ENCODE results near the gene APOO. TPM values are rescaled to one million over a fixed set of nuclear protein-coding genes. Genes with fewer than 3 reads are reported as not detected.

APOO gene
- total and polyA plus RNA-seq, 2 of the 4 experiments (the other 2 are of a cell fraction): 9.0 to 14.2 TPM

DNA sequence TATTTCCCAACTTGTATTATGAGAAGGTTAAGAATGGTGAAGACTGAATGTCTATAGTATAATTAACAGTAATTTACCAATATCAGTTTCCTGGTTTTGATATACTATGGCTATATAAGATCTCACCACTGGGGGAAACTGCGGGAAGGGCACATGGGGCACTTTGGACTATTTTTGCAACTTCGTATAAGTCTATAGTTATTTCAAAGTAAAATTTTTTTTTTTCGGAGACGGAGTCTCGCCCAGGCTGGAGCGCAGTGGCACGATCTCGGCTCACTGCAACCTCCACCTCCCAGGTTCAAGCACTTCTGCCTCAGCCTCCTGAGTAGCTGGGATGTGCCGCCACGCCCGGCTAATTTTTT lies 46.2 kb upstream of the APOO start:
- H3K4me2 ChIP-seq (ENCODE audit: low read depth, low read length): no peak overlapping the region
- no peaks in the 10 kb centered on the region for H3K27me3 ChIP-seq (ENCODE audit: control insufficient read depth, insufficient read depth, low read length)
- no peak overlapping the region for H2BK20ac ChIP-seq (ENCODE audit: low read depth, low read length)
- no peaks in the 10 kb centered on the region for H3K4me1 ChIP-seq (ENCODE audit: control insufficient read depth, insufficient read depth, low read length)
- H3K9me3 ChIP-seq (ENCODE audit: control insufficient read depth, insufficient read depth, low read length): no peaks in the 10 kb centered on the region
- no peak overlapping the region for H2BK5ac ChIP-seq (ENCODE audit: low read depth, low read length, poor library complexity, severe bottlenecking)
- H3K9me1 ChIP-seq (ENCODE audit: insufficient read depth, low read length): no peaks in the 10 kb centered on the region
- no peak overlapping the region for H4K91ac ChIP-seq (ENCODE audit: insufficient read depth, low read depth, low read length)
- no peak overlapping the region for H2AK5ac ChIP-seq (ENCODE audit: low read depth, low read length)
- intact Hi-C loops (cut with micrococcal nuclease): no loop called here
- H4K20me1 ChIP-seq (ENCODE audit: insufficient read depth, low read length): no peaks in the 10 kb centered on the region
- no peak overlapping the region for H3K27ac ChIP-seq (ENCODE audit: insufficient read depth, low read length)
- dilution Hi-C loops (cut with HindIII; ENCODE audit: low sequenced_read_pairs, unreplicated experiment): no loop called here
- no peak overlapping the region for H2BK15ac ChIP-seq (ENCODE audit: low read depth, low read length)
- no peak overlapping the region for H2AFZ ChIP-seq (replicated peaks; ENCODE audit: low read length, poor library complexity)
- no peak overlapping the region for H4K5ac ChIP-seq (ENCODE audit: low read depth, low read length)
- ATAC-seq (ENCODE audit: low read depth): no peak
- H3K23ac ChIP-seq (ENCODE audit: low read depth, low read length): no peak overlapping the region
- no peak overlapping the region for H3K4me3 ChIP-seq (ENCODE audit: insufficient read depth, low read depth, low read length)
- no peak overlapping the region for H3K9ac ChIP-seq (ENCODE audit: low read depth, low read length)
- no peak overlapping the region for H3K56ac ChIP-seq (ENCODE audit: extremely low read depth, insufficient read depth, low read length)
- no TSS peak for BruUV-seq (replicated peaks)
- H4K8ac ChIP-seq (ENCODE audit: low read depth in 2 of 2, low read length in 2 of 2): no peak overlapping the region
- no peak overlapping the region for H3K14ac ChIP-seq (replicated peaks; ENCODE audit: low read depth, low read length)
- in situ Hi-C loops (cut with MboI; ENCODE audit: low sequenced_read_pairs): no loop called here
- no peak for DNase-seq
- POLR2A ChIA-PET (ENCODE audit: unreplicated experiment): interaction anchor here (0.6 kb wide), 1 partner anchor 232 kb away, joined by 5 read pairs; no protein-coding TSS in a partner anchor
- no peak overlapping the region for H3K18ac ChIP-seq (ENCODE audit: low read depth, low read length)
- no peaks in the 10 kb centered on the region for H3K79me1 ChIP-seq (ENCODE audit: low read depth in 1 of 2, low read length in 2 of 2)
- WGBS, 2 experiments (ENCODE audit: extremely low coverage in 2 of 2, insufficient read length in 1 of 2): no CpG with 5 or more reads among the region's 11 CpGs
- CTCF ChIA-PET: no interaction called here
- H3K36me3 ChIP-seq (ENCODE audit: control insufficient read depth, insufficient read depth, low read length): no peaks in the 10 kb centered on the region
- H3K4ac ChIP-seq (ENCODE audit: low read depth, low read length): no peak overlapping the region
- TF ChIP-seq RFX5 (IDR thresholded peaks at IDR 0.05; ENCODE audit: low read depth, low read length) (no peak), POLR2A (IDR thresholded peaks at IDR 0.05; ENCODE audit: low read depth, low read length) (no peak)
- H2BK120ac ChIP-seq (ENCODE audit: low read depth, low read length): no peak overlapping the region
- no peak overlapping the region for H2AK9ac ChIP-seq (replicated peaks; ENCODE audit: low read depth, low read length, poor library complexity)
